Left forelimb (tissue), 1 donor: ENCODE data around the gene STAG2.

Experiments used
- DNase-seq: peaks from one replicate; pipeline ENCODE4 v3.0.0-alpha.2; 2018; ENCODE audit warnings: low spot score

STAG2 gene

DNA sequence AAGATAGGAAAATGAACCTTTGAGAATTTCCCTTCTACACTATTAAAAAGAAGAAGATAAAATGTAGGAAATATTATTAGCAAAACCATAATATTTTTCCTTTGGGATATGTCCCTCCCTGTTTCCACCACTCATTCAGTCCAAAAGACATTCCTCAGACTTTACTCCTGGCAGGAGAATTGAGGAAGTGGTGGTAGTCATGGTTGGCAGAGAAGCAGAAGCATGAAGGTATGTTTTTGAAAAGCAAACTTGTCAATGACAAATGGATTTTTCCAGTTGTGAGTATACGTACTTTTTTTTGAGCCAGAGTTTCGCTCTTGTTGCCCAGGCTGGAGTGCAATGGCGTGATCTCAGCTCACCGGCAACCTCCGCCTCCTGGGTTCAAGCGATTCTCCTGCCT is 13.7 kb downstream of the STAG2 start:
- DNase-seq = no peak

DNA sequence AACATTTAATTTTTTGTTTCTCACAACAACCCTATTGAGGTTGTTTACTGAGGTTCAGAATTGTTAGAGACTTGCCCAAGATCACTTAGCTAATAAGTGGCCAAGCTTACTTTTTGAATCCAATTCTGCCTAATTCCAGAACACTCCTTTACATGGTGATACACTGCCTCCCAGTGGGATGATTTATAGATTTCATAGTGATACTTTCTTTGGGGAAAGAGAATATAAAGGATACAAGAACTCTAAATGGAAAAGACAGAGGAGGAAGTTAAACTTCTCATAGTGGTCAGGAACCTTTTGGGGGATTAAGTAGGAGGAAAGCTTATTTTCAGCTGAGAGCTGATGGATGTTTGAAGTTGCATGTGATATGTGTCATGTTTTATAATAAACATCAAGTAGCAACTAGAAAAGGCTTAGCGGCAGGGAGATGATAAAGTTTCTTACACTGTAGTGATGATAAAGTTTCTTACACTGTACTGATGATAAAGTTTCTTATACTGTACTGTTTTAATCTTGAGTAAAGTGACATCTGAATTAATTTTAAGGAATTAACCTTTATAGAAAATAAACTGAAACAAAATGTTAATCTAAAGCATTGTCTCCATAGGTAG is 15.3 kb downstream of the STAG2 start:
- DNase-seq = no peak

DNA sequence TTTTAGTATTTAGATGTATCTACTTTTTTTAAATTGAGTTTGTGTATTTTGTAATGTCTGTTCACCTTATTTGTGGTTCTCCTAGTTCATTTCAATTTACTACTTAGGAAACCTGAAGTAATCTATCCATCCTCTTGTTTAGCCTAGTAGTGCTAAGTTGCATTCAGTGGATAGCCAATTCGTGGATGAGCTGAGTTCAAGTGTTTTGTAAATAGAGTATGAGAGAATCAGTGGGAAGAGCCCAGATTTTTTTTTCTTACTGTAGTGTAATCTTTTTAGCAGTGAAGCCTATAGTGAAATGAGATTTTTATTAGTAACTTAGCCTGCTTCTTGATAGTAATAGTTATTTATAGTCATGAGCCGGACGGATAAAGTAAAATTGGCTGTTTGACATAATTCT is 21.7 kb downstream of the STAG2 start:
- no peak for DNase-seq

DNA sequence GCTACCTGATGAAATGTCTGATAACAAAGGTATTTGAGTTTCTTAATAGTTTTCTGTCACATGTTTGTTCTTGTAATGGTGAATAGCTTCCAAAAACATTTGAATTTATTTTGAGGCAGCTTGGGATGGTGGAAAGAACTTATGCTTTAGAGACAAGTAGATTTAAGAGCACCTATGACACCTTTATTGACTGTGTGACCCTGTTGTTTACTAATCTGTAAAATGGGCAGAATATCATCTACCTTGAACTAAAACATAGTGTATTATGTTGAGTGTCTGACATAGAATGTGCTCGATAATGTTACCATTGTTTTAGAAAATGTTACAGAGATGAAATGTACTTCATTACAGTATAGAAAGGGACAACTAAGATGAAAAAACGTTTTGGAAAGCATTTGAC is 24.9 kb downstream of the STAG2 start:
- DNase-seq = no peak

DNA sequence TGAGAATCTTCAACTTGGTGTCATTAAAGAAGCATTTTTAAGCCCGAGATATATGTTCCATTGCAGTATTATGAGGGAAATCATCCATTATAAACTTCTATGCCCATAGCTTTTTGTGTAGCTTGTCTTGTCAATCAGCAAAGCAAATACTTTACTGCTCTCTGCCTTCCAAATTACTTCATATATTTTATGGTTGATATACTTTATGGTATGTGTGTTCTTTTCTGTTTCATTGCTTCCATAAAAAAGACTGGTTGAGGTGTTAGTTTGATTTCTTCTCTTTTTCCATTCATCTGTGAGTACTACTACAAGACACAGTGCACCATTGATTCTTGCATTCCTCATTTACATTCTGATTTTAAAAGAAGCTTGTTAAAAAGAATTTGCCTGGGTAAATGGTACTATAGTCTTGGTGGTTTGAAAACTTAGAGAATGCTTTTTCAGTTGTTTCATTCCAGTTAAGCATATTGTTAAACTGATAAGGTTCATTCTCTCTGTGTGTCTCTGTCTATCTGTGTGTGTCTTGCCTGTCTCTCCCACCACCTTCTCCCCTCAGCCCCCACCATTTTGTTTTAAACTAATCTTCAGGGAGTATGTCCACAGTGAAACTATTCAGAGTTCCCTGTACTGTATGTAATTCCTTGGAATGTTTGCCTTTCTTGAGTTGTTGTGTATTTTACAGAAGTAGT is 27.1 kb downstream of the STAG2 start:
- DNase-seq = no peak

DNA sequence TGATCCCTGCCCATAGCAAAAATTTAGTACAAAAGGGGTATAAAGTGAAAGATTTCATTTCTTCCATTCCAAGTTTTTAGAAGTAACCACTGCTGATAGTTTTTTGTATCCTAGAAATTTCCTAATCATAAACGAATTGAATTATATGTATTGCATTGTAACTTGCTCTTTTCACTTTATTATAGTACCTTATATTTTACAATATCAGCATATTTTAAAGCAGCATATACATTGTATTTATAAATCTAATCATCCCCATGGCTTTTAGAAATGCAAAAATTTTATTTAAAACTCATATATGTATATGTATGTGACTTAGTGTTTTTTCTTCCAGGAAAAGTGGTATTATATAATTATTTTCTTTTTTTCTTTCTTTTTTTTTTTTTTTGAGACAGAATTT is 27.7 kb downstream of the STAG2 start:
- no peak for DNase-seq

DNA sequence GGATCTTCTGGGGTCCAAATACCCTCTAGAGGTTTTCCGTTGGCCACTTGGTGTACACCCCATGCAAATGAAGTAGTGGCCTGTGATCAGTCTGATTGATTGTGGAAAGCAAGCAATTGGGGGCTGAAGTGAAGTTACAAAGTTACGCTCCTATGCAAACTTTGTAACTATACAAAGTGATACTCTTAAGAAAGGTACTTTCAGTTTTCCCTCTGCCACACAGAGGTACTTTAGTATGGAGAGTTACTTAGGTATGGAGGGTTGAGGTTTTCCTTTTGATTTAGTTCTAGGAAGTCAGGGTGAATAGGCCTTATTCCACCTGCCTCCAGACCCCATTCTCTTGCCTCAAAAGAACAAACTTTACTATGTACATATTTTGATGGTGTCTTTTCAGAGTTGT is 28.7 kb downstream of the STAG2 start:
- DNase-seq = no peak

DNA sequence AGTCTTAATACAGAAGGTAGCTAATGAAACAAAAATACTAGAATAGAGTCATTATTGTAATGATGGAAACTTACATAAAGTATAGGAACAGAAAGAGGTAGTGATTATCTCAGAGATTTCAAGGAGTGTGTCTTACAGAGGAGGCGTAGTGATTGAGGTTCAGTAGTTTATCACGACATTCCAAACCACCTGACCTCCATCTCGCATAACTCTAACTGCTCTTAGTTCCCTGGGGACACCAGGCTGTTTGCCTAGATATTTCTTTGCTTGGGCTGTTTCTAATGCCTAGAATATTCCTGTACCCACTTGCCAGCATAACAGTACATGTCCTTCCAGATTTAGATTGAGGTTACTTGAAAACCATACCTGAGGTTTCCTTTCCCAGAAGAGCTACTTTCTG is 29.1 kb downstream of the STAG2 start:
- no peak for DNase-seq

DNA sequence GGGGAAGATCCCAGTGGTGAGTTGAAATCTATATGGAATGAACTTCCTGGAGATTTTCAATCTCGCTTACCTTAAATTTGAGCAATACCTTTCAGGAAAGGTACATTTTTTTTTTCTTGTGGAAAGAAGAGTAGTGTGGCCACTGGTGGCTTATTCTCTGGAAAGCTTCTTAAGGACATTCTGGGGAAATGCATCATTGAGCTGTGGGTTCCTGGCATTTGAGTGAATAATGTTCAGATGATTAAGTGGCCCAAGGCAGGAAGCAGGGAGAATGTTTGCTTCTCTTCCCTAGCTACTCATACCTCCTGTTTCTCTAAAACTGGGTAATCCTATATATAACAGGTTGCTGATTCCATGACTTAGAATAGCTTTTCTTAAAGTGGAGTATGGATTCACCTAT is 31.8 kb downstream of the STAG2 start:
- DNase-seq = no peak

DNA sequence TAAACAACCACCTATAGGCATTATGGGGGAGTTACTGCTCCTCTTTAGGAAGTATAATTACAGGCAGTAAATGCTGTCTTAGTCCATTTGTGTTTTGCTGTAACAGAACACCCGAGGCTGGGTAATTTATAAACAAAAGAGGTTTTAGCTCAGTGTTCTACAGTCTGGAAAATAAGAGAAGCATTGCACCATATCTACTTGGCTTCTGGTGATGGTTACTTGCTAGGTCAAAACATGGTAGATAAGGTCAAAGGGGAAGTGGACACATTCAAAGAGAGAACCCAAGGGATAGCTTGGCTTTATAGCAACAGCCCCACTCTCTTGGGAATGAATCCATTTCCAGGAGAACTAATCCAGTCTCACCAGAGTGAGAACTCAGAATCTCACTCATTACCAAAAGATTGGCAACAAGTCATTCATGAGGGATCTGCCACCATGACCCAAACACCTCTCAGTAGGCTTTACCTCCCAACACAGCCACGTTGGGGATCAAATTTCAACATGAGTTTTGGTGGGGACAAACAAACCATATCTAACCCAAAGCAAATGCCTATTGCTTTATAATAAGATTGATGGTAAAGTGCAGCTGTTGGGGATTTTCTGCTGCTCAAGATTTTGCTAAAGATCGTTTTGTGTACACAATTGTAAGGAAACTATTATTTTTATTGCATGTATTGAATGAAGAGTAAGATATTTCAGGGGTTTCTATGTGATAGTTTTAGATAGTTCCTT is 32.6 kb downstream of the STAG2 start:
- no peak for DNase-seq

DNA sequence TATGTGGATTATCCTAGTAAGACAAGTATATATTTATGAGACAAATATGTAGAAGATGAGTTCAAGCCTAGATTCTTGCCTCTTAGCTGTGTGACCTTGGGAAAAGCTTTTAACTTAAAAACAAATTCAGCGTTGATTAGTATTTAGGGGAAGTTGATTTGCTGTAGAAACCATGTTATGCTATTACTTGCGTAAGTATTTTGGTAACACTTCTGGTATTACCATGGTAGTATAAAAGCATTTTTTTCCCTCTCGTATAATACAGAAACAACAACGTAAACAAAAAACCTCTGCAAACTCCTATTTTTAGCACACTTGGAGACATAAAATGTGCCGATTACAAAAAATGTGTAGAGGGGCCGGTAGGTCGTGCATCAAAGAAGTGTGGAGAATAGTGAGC is 33.2 kb downstream of the STAG2 start:
- no peak for DNase-seq

DNA sequence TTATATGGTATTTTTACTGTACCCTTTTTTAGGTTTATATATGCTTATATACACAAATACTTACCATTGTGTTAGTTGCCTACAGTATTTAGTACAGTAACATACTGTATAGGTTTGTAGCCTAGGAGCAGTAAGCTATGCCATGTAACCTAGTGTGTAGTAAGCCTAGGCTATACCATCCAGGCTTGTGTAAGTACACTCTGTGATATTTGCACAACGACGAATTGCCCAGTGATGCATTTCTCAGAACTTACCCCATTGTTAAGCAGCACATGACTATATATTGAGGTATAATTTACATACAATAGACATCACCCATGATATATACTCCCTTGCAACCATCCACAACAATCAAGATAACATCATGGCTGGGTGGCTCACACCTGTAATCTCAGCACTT is 40.1 kb downstream of the STAG2 start:
- DNase-seq = no peak

DNA sequence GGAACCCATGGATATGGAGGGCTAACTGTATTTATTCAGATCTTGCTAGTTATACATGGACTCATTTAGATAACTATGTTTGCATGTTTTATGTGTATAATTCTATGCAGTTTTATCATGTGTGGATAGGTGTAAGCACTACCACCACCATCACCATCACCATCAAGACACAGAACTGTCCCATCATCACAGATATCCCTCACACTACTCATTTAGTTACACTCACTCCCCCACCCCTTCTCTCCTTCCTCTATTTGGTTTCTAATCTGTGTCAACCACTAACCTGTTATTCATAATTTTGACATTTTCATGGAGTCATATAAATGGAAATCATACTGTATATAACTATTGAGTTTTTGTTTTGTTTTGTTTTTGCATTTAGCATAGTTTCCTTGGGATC is 43.7 kb downstream of the STAG2 start:
- DNase-seq = no peak

DNA sequence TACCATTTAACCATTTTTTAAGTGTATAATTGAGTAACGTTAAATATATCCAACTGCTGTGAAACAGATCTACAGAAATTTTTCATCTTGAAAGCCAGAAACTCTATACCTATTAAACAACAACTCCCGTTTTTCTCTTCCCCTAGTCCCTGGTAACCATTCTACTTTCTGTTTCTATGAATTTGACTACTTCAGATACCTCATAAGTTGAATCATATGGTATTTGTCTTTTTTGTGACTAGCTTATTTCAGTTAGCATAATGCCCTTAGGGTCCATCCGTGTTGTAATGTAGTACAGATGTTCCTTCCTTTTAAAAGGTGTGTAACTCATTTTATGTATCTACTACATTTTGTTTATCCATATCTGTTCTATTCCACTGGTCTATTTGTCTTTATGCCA is 48.7 kb downstream of the STAG2 start:
- no peak for DNase-seq

DNA sequence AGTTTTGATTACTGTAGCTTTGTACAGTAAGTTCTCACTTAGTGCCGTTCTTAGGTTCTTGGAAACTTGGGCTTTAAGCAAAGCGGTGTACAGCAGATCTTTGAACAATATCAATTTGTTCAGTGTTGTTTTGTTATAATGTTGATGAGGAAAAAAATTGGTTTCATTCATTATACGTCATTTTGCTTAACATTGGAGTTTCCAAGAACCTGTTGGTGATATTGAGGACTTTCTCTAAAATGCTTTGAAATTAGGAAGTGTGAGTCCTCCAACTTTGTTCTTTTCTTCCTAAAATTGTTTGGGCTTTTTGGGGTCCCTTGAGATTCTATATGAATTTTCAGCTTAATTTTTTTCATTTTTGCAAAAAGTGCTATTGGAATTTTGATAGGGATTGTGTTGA is 49.1 kb downstream of the STAG2 start:
- DNase-seq = no peak

DNA sequence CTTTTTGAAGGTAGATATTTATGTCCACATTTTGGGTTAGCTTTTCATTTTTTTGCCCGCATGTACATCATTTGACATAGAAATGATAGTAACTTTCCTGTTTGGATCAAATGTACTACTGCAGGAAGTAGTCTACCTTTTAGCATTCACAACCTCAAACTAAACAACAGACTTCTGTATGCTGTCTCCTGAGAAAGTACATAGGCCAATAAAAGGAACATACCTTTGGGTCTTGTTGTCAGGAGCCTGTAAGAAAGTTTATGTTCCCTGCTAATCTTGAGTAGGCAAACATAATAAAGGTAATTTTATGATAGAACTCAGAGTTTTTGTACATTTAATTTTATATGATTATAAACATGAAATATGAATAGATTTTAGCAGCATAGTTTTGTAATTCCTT is 54.2 kb downstream of the STAG2 start:
- DNase-seq = no peak

DNA sequence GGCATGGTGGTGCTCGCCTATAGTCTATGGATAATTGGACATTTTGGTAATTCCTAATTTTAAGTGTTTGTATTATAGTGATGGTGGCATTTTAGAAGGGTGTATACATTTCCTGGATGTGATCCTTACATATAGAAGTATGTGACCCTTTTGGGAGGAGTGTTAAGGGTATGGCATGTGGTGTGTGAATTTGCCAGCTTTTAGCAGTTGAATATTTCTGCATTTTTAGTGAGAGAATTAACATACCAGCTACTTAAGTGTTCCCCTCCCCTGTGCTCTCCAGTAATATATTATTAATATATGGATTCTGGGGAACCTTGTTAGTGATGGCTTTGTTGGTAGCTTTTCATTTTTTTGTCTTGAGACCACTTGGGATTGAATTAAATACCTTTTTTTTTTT is 55.3 kb downstream of the STAG2 start:
- no peak for DNase-seq

DNA sequence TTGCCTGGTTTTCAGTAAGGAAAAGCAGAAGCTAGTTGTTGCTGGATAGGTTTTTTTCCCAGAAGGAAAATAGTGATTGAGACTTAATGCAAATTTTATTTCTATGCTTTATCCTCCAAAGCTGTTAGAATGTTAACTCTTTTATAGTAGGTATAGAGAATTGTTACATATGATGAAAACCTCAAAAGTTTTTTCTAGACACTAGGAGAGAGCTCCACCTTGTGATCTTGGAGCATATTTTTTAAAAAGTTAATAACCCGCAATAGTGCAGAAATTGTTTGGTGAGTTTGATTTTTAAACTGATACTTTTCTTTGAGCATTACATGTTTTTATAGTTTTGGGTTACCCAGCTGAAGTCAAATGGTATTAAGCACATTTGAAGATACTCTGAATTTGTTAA is 56.5 kb downstream of the STAG2 start:
- DNase-seq = no peak

DNA sequence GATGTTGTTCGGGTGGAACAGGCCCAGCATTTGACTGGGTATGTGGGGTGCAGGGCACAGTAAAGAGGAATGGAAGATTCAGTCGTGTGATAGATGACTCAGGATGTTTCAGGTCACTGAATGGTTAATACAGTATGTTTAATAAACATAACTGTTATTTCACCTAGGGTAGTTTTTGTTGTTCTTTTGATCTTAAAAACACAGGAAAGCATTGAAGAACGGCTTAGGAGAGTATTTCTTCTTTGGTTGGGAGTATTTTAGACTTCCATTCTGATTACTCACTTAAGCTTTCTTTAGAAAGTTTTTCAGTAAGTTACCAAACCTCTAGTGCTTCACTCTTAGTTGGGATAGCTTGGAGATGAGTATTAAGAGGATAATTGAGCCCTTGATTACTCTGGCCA is 62.3 kb downstream of the STAG2 start:
- no peak for DNase-seq

DNA sequence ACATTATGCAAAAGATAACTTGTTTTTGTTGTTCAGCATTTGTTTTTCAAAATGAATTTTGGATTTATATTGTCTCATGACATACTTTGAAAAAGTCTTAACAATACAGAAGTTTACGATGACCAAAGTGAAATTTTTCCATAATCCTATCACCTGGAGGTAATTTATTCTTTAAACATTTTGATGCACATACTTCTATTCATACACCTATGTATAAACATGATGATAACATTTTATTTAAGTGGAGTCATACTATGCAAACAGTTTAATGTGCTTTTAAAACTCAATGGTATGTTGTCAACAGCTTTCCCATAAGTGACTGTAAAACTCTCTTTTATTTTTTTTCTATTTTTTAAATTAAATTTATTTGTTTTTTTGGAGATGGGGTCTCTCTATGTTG is 65.0 kb downstream of the STAG2 start:
- DNase-seq = no peak

DNA sequence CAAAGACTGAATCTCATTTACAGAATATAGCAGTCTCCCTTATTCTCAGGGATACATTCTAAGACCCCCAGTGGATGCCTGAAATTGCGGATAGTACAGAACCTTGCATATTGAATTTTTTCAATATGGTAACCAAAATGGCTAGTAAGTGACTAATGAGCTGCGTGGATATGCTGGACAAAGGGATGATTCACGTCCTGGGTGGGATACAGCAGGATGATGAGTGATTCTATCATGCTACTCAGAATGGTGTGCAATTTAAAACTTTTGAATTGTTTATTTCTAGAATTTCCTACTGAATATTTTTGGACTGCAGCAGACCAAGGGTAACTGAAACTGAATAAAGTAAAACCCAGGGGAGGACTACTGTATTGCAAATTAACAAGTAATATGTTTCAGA is 66.7 kb downstream of the STAG2 start:
- no peak for DNase-seq

DNA sequence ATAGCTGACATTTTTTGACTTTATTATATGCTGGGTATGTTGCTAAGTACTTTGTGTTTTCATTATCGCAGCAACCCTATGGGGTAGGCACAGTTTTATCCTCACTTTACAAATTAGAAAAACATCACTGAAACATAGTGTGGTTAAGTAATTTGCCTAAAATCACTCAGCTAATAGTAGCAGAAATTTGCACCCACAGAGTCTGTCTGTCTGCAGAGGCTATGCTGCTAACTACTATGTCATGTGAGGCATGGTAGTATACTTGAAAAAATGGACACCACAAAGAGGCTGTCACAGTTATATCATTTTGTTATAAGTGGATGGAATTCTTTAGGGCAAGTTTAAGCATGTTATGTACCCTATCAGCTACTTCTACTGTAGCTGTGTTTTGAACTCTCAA is 69.0 kb downstream of the STAG2 start:
- DNase-seq = no peak

DNA sequence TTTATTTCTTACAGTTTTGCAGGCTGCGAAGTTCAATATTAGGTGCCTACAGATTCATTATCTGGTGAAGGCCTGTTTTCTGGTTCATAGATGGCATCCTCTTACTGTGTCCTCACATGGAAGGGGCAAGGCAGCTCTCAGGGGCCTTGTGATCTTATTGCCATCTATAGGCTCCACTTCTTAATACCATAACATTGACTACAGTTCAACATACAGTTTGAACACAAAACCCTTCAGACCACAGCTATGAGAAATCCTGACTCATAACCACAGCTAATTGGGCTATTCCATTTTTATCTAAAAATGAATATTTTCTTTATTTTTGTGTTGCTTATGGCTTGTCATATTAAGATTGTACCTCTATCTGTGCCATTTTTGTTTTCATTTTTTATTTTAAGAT is 72.3 kb downstream of the STAG2 start:
- DNase-seq = no peak

DNA sequence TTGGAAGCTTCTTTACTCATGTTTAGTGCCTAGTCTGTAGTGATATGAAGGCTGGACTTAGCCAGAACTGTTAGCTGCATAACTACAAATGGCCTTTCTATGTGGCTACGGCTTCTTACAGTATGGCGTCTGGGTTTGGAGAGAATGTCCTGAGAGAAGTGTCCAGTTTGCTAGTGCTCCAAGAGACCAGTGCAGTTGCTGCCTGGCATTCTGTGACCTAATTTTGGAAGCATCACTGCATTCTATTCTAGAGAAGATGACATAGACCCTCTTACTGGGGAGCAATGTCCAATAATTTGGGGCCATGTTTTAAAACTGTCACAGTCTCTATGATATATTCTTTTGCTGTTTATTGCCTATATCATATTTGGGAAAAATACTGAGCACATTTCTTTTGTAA is 74.2 kb downstream of the STAG2 start:
- DNase-seq = no peak
